ENCODE results near the gene ACTN4.

The ACTN4 gene

GRCh38 chr19:38709671-38710415, 62.4 kb downstream of the ACTN4 start:
- DNase-seq (ENCODE audit: low read depth), result no peak

GRCh38 chr19:38710416-38710702, 62.9 kb downstream of the ACTN4 start:
- DNase-seq (ENCODE audit: low read depth), result no peak

- DNase-seq (ENCODE audit: low read depth), result no peak
Measured at GRCh38 chr19:38710928-38711725, 63.7 kb downstream of the ACTN4 start.

GRCh38 chr19:38711726-38712153, 64.3 kb downstream of the ACTN4 start:
- DNase-seq (ENCODE audit: low read depth), result peak; percentile 81

GRCh38 chr19:38712161-38712748, 64.8 kb downstream of the ACTN4 start:
- no peak for DNase-seq (ENCODE audit: low read depth)

GRCh38 chr19:38713227-38713649, 65.8 kb downstream of the ACTN4 start:
- DNase-seq (ENCODE audit: low read depth), result no peak

GRCh38 chr19:38713865-38714264, 66.4 kb downstream of the ACTN4 start:
- DNase-seq (ENCODE audit: low read depth), result no peak

- DNase-seq (ENCODE audit: low read depth), result no peak
Measured at GRCh38 chr19:38714354-38714778, 66.9 kb downstream of the ACTN4 start.

- DNase-seq (ENCODE audit: low read depth), result no peak
Measured at GRCh38 chr19:38715555-38715954, 68.1 kb downstream of the ACTN4 start.

GRCh38 chr19:38717051-38717450, 69.6 kb downstream of the ACTN4 start:
- no peak for DNase-seq (ENCODE audit: low read depth)

GRCh38 chr19:38717855-38718254, 70.4 kb downstream of the ACTN4 start:
- DNase-seq (ENCODE audit: low read depth), result no peak

GRCh38 chr19:38718747-38719543, 71.5 kb downstream of the ACTN4 start:
- no peak for DNase-seq (ENCODE audit: low read depth)

GRCh38 chr19:38719761-38720558, 72.5 kb downstream of the ACTN4 start:
- DNase-seq (ENCODE audit: low read depth), result no peak

- no peak for DNase-seq (ENCODE audit: low read depth)
Measured at GRCh38 chr19:38720559-38721236, 73.2 kb downstream of the ACTN4 start.

- no peak for DNase-seq (ENCODE audit: low read depth)
Measured at GRCh38 chr19:38721496-38721895, 74.0 kb downstream of the ACTN4 start.

- no peak for DNase-seq (ENCODE audit: low read depth)
Measured at GRCh38 chr19:38721979-38722773, 74.7 kb downstream of the ACTN4 start.

GRCh38 chr19:38722947-38723605, 75.6 kb downstream of the ACTN4 start:
- no peak for DNase-seq (ENCODE audit: low read depth)

GRCh38 chr19:38723606-38723965, 76.1 kb downstream of the ACTN4 start:
- no peak for DNase-seq (ENCODE audit: low read depth)

GRCh38 chr19:38723990-38724854, 76.8 kb downstream of the ACTN4 start:
- no peak for DNase-seq (ENCODE audit: low read depth)
